MCF 10A (cell line): Measurements from ENCODE around the gene PRELID1. TPM values are rescaled to one million over a fixed set of nuclear protein-coding genes. Genes with fewer than 3 reads are reported as not detected.
A peak's percentile ranks its signal among the peaks of the same experiment; 100 is the strongest.

Experiments used
- BruUV-seq: library from RNA; stranded (reverse); fragments of 400-500 nt; replicated peaks from 2 replicates; lab custom pipeline; 2021; lab: Mats Ljungman, UMichigan
- CTCF ChIA-PET: fragments of 300-600 bp; sonication (Branson Sonifier 250); formaldehyde crosslinking; extraction: SDS; loops from one replicate; lab custom pipeline; 2021; ENCODE audit warnings: antibody characterized with exemption, inconsistent platforms; lab: Yijun Ruan, JAX
- POLR2A ChIA-PET: fragments of 300-600, 350-650 bp; sonication (Branson Sonifier 250); formaldehyde crosslinking; extraction: SDS; loops from one replicate; lab custom pipeline; 2020; ENCODE audit warnings: antibody characterized with exemption, inconsistent platforms; lab: Yijun Ruan, JAX
- DNase-seq: peaks from one replicate; pipeline ENCODE4 v3.0.0-alpha.2; 2018; ENCODE audit not compliant: unreplicated experiment
- H3K27ac Mint-ChIP-seq: one replicate; pipeline ENCODE4 v1.8.0; 2022; ENCODE audit warnings: mild to moderate bottlenecking, low read depth, mixed read lengths; ENCODE audit not compliant: unreplicated experiment
- H3K27me3 Mint-ChIP-seq: one replicate; pipeline ENCODE4 v1.8.0; 2022; ENCODE audit warnings: mixed read lengths; ENCODE audit not compliant: insufficient read depth, unreplicated experiment
- H3K36me3 Mint-ChIP-seq: one replicate; pipeline ENCODE4 v1.8.0; 2022; ENCODE audit warnings: mild to moderate bottlenecking, moderate library complexity, mixed read lengths; ENCODE audit not compliant: insufficient read depth, unreplicated experiment
- H3K4me1 Mint-ChIP-seq: one replicate; pipeline ENCODE4 v1.8.0; 2022; ENCODE audit warnings: mixed read lengths; ENCODE audit not compliant: insufficient read depth, unreplicated experiment
- H3K4me3 Mint-ChIP-seq: one replicate; pipeline ENCODE4 v1.8.0; 2022; ENCODE audit warnings: mild to moderate bottlenecking, moderate library complexity, mixed read lengths; ENCODE audit not compliant: unreplicated experiment
- H3K9me3 Mint-ChIP-seq: one replicate; pipeline ENCODE4 v1.8.0; 2022; ENCODE audit warnings: mixed read lengths; ENCODE audit not compliant: unreplicated experiment
- CTCF ChIP-seq: fragments of 200-600 bp; IDR thresholded peaks from one replicate; pipeline ENCODE4 v1.8.0; 2022; ENCODE audit warnings: antibody characterized with exemption, mild to moderate bottlenecking; ENCODE audit not compliant: unreplicated experiment
- intact Hi-C: fragments of 100-400 bp; cut with micrococcal nuclease; formaldehyde crosslinking; loops from 2 replicates; pipeline ENCODE4 v1.14.1; 2022
- total RNA-seq: library from RNA; stranded (reverse); gene quantifications from 2 replicates; pipeline ENCODE4 v1.2.3, GENCODE V29; 2022

Gene PRELID1
- total RNA-seq, 1 experiment from 2014 or later, result 267 TPM

GRCh38 chr5:177293819-177294581 is 9.6 kb upstream of the PRELID1 start:
- H3K4me3 Mint-ChIP-seq, result no peak overlapping the region
- ChIA-PET CTCF (interaction anchor here (0.5 to 2.1 kb wide), 7 partner anchors 10 to 181 kb away, joined by 3 to 7 read pairs (median 4); no protein-coding TSS in a partner anchor), POLR2A (interaction anchor here (0.6 to 1.0 kb wide), 4 partner anchors 8 to 128 kb away, joined by 3 read pairs; no protein-coding TSS in a partner anchor)
- no peak for DNase-seq
- BruUV-seq, result no TSS peak
- peaks cover 6% of the 10 kb centered on the region for H3K4me1 Mint-ChIP-seq
- no peaks in the 10 kb centered on the region for H3K9me3 Mint-ChIP-seq
- no peaks in the 10 kb centered on the region for H3K27me3 Mint-ChIP-seq
- TF ChIP-seq CTCF, result no peak
- H3K27ac Mint-ChIP-seq, result no peak overlapping the region
- H3K36me3 Mint-ChIP-seq, result peaks cover 97% of the 10 kb centered on the region
- intact Hi-C loops, result no loop called here

GRCh38 chr5:177294632-177295031 is 9.0 kb upstream of the PRELID1 start:
- no peaks in the 10 kb centered on the region for H3K9me3 Mint-ChIP-seq
- BruUV-seq, result no TSS peak
- H3K4me3 Mint-ChIP-seq, result no peak overlapping the region
- ChIA-PET CTCF (interaction anchor here (0.5 to 1.9 kb wide), 4 partner anchors 10 to 182 kb away, joined by 3 to 7 read pairs (median 5); no protein-coding TSS in a partner anchor), POLR2A (interaction anchor here (0.6 kb wide), 1 partner anchor 129 kb away, joined by 3 read pairs; no protein-coding TSS in a partner anchor)
- intact Hi-C loops, result no loop called here
- peaks cover 4% of the 10 kb centered on the region for H3K4me1 Mint-ChIP-seq
- no peak for DNase-seq
- H3K27me3 Mint-ChIP-seq, result no peaks in the 10 kb centered on the region
- no peak overlapping the region for H3K27ac Mint-ChIP-seq
- peaks cover 97% of the 10 kb centered on the region for H3K36me3 Mint-ChIP-seq
- no peak for TF ChIP-seq CTCF

GRCh38 chr5:177295924-177296323 is 7.7 kb upstream of the PRELID1 start:
- POLR2A ChIA-PET, result interaction anchor here (0.6 kb wide), 1 partner anchor 70 kb away, joined by 4 read pairs; no protein-coding TSS in a partner anchor
- CTCF ChIA-PET, result interaction anchor here (0.6 kb wide), 1 partner anchor 185 kb away, joined by 4 read pairs; no protein-coding TSS in a partner anchor
- BruUV-seq, result no TSS peak
- Mint-ChIP-seq H3K27me3 (no peaks in the 10 kb centered on the region), H3K4me1 (peaks cover 17% of the 10 kb centered on the region), H3K4me3 (no peak overlapping the region), H3K36me3 (peaks cover 90% of the 10 kb centered on the region), H3K9me3 (no peaks in the 10 kb centered on the region), H3K27ac (peak overlapping the region; percentile 23)
- TF ChIP-seq CTCF, result no peak
- no peak for DNase-seq
- intact Hi-C loops, result no loop called here

GRCh38 chr5:177296581-177296980 is 7.0 kb upstream of the PRELID1 start:
- no peaks in the 10 kb centered on the region for H3K27me3 Mint-ChIP-seq
- H3K36me3 Mint-ChIP-seq, result peaks cover 84% of the 10 kb centered on the region
- H3K27ac Mint-ChIP-seq, result peak overlapping the region; percentile 63
- H3K4me3 Mint-ChIP-seq, result no peak overlapping the region
- POLR2A ChIA-PET, result interaction anchor here (0.6 to 2.2 kb wide), 3 partner anchors 33 to 154 kb away, joined by 3 to 5 read pairs (median 5); no protein-coding TSS in a partner anchor
- CTCF ChIA-PET, result no interaction called here
- no peaks in the 10 kb centered on the region for H3K9me3 Mint-ChIP-seq
- no peak for DNase-seq
- TF ChIP-seq CTCF, result no peak
- no TSS peak for BruUV-seq
- intact Hi-C loops, result no loop called here
- peaks cover 23% of the 10 kb centered on the region for H3K4me1 Mint-ChIP-seq
